ENCODE results near the gene LDLRAD4.

DNA sequence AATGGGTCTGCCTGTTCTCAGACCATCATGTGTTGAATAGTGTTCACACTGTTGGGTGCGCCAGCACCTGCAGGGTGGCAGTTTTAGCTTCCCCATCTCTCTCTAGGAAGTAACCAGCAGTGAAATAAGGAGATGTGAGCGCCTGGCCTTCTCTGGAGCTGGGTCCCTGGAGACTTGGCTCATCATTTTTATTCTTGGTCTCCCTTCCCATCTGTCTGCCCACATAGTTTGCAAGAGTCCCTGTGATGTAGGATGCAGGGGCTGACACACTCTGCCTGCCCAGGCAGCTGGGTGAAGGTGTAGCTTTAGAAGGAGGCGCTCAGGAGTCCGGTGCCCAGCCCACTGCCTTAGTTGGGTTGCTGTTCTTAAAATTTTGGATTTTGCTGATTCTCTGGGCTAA lies 172.2 kb downstream of the LDLRAD4 start:
- TF ChIP-seq, protein P1, sequence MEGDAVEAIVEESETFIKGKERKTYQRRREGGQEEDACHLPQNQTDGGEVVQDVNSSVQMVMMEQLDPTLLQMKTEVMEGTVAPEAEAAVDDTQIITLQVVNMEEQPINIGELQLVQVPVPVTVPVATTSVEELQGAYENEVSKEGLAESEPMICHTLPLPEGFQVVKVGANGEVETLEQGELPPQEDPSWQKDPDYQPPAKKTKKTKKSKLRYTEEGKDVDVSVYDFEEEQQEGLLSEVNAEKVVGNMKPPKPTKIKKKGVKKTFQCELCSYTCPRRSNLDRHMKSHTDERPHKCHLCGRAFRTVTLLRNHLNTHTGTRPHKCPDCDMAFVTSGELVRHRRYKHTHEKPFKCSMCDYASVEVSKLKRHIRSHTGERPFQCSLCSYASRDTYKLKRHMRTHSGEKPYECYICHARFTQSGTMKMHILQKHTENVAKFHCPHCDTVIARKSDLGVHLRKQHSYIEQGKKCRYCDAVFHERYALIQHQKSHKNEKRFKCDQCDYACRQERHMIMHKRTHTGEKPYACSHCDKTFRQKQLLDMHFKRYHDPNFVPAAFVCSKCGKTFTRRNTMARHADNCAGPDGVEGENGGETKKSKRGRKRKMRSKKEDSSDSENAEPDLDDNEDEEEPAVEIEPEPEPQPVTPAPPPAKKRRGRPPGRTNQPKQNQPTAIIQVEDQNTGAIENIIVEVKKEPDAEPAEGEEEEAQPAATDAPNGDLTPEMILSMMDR (IDR thresholded peaks at IDR 0.05): no peak
- no peak for TF ChIP-seq EP300 (IDR thresholded peaks at IDR 0.05)
- TF ChIP-seq POLR2A (IDR thresholded peaks at IDR 0.05): no peak
- TF ChIP-seq POLR2AphosphoS5 (IDR thresholded peaks at IDR 0.05): no peak

Data from upper lobe of left lung (tissue), 4 donors.